HG03460 (cell line): ENCODE data around the gene PRPF31.
"Not testable (repeated sequence)": the region's sequence is repeated elsewhere in the genome, so short reads cannot be mapped to it uniquely, and the experiment has no call there.

Experiments
- ATAC-seq: cut with Tn5 transposase; IDR thresholded peaks from one replicate; pipeline ENCODE4 v1.9.1; 2021; ENCODE audit not compliant: unreplicated experiment

Gene PRPF31, protein sequence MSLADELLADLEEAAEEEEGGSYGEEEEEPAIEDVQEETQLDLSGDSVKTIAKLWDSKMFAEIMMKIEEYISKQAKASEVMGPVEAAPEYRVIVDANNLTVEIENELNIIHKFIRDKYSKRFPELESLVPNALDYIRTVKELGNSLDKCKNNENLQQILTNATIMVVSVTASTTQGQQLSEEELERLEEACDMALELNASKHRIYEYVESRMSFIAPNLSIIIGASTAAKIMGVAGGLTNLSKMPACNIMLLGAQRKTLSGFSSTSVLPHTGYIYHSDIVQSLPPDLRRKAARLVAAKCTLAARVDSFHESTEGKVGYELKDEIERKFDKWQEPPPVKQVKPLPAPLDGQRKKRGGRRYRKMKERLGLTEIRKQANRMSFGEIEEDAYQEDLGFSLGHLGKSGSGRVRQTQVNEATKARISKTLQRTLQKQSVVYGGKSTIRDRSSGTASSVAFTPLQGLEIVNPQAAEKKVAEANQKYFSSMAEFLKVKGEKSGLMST

GRCh38 chr19:54115109-54116063, at the start of gene PRPF31, which contains the start of gene TFPT:
PRPF31 (plus strand) TSS chr19:54115754; CDS start chr19:54118279, 2,525 bp downstream.
TFPT (minus strand) TSS chr19:54115657; CDS start chr19:54115269, 388 bp downstream.
- peak; percentile 65 for ATAC-seq

GRCh38 chr19:54069470-54069869, 46.1 kb upstream of the PRPF31 start:
- ATAC-seq: no peak

DNA sequence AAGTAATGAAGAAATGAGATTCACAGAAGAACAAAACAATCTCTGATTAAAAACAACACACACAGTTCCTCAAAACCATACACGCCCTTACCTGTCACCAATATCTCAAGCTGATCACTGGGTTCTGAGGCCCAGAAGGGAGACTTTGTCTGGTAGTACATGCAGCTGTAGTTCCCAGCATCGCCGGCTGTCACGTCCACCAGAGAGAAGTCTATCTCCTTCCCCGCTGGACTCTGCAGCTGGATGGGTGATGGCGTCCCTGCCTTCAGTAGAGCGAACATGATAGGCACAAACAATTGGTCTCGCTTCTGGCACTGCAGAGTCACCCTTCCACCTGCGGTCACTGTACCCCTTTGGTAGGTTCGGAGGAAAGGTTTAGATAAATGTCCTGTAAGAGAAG, 41.7 kb upstream of the PRPF31 start:
- ATAC-seq: no peak

- ATAC-seq: no peak
Observed at GRCh38 chr19:54074851-54075250, 40.7 kb upstream of the PRPF31 start.

- ATAC-seq: no peak
Observed at GRCh38 chr19:54077334-54077733, 38.2 kb upstream of the PRPF31 start.

GRCh38 chr19:54081032-54081431, 34.5 kb upstream of the PRPF31 start, which contains the start of gene TARM1:
TARM1 (minus strand) TSS chr19:54081365; CDS start chr19:54081340, 25 bp downstream.
- ATAC-seq: no peak

DNA sequence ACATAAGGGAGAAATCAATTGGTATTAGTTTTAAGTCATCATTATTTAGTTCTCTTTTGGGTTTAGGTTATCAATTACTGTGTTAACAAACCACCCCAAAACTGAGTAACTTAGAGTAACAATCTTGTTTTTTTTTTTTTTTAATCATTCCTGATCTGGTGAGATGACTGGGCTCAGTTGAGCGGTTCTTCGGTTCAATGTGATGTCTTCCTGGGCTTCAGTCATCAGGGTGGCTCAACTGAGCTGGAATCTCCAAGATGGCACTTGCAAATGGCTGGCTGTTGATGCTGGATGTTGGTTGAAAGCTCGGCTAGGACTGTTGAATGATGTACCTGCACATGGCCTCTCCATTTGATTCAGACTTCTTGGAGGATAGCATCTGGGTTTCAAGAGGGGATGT, 31.1 kb upstream of the PRPF31 start:
- ATAC-seq: no peak

GRCh38 chr19:54094426-54095000, 21.0 kb upstream of the PRPF31 start:
- ATAC-seq: no peak

GRCh38 chr19:54095136-54095858, 20.3 kb upstream of the PRPF31 start:
- ATAC-seq: no peak

- not testable (repeated sequence) for ATAC-seq
Observed at GRCh38 chr19:54095859-54096616, 19.5 kb upstream of the PRPF31 start.

- ATAC-seq: no peak
Observed at GRCh38 chr19:54096617-54097106, 18.9 kb upstream of the PRPF31 start.

DNA sequence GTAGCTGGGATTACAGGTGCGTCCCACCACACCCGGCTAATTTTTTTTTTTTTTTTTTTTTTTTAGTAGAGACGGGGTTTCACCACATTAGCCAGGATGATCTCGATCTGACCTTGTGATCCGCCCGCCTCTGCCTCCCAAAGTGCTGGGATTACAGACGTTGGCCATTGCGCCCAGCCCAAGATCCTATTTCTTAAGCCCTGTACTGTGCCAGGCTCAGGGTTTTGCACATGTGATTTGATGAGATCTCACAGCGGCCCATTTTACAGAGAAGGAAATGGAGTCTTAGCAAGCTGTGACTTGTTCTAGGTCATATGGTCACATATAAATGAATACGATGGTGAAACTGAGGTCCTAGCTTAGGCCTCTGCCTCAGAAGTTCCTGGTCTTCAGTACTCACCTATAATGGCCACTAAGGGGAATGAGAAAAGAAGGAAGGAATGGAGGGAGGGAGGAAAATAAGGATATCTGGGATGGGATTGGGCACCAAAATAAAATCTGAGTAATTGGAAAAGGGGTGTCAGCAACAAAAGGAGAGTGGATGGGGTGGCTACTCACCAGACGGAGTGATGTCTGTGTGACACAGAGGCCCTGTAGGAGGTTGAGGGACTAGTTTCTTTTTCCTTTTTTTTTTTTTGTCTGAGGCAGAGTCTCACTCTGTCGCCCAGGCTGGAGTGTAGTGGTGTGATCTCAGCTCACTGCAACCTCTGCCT, 16.2 kb upstream of the PRPF31 start:
- no peak for ATAC-seq

- not testable (repeated sequence) for ATAC-seq
Observed at GRCh38 chr19:54099903-54100255, 15.7 kb upstream of the PRPF31 start.

GRCh38 chr19:54100561-54100960, 15.0 kb upstream of the PRPF31 start, which contains the start of gene OSCAR:
OSCAR (minus strand) TSS chr19:54100803; CDS start chr19:54100792, 11 bp downstream.
- ATAC-seq: no peak

DNA sequence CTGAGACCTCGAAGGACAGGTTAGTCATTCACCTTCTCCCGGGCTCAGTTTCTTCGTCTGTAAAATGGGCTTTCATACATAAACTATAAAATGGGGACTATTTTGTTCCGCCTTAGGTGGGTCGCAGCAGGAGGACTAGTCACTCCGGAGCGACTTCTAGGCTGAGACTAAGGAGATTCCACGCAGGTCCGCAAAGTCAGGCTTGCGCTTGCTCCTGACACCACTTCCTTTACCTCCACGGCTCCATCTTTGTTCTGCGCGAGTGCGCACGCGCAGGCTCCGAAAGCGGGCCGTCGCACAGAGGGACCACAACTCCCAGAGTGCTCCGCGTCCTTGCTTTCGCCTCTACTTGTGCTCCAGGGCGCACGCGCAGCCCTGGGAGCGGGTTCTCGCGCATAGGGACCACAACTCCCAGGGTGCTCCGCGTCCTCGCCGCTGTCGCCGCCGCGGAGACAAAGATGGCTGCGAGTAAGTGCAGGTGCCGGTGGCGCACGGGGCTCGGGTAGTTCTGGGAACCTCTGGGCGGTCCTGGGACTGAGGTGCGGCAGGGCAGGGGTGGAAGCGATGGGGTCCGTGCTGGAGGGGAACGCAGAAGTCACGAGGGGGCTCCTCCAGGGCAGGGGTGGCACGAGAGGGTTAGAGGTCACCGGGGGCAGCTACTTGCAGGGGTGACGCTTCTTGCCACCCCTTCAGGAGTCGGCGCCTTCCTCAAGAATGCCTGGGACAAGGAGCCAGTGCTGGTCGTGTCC, 13.0 kb upstream of the PRPF31 start, which contains the start of gene NDUFA3:
Gene NDUFA3 (plus strand): TSS at position 435 of the 749 bp plus-strand sequence. CDS start 24 bp downstream, at position 459.
- peak; percentile 92 for ATAC-seq

DNA sequence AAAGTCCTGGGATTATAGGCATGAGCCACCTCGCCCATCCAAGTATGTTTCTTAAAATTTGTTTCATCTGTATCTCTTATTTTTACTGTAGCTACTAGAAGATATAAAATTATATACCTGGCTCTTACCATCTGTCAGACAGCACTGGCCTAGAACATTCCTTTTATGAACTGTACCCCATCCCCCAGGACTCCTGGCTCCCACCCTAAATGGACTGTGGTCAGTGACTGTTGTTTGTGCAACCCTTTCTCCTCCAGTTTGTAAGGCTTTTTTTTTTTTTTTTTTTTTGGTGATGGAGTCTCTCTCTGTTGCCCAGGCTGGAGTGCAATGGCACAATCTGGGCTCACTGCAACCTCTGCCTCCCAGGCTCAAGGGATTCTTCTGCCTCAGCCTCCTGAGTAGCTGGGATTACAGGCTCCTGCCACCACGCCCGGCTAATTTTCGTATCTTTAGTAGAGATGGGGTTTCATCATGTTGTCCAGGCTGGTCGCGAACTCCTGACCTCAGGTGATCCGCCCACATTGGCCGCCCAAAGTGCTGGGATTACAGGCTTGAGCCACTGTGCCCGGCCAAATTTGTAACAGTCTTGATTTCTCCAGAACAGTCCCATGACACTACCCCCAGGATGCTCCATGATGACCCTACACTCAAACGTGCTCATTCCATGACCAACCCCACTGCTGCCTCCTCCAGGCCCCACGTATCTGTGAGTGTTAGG, 10.4 kb upstream of the PRPF31 start:
- no peak for ATAC-seq

GRCh38 chr19:54105796-54106195, 9.8 kb upstream of the PRPF31 start:
- no peak for ATAC-seq
